HEK293 (cell line): ENCODE data around the gene CNKSR3.

ENCODE experiments used
- CTCF ChIA-PET: fragments of 350-600 bp; formaldehyde crosslinking; extraction: SDS; loops from one replicate; lab custom pipeline; 2021; ENCODE audit warnings: antibody characterized with exemption; lab: Yijun Ruan, JAX
- POLR2A ChIA-PET: fragments of 300-600 bp; formaldehyde crosslinking; extraction: SDS; loops from one replicate; lab custom pipeline; 2020; ENCODE audit warnings: antibody characterized with exemption, inconsistent platforms; lab: Yijun Ruan, JAX
- H3K27ac ChIP-seq: fragments of 200-500 bp; sonication (Bioruptor generic); 2 replicates; pipeline ENCODE4 v1.5.1; 2014; ENCODE audit warnings: low read depth, low read length, control low read depth, inconsistent platforms; ENCODE audit errors: extremely low read depth
- H3K36me3 ChIP-seq, 2 experiments: fragments of 200-500 bp in 1 of 2; sonication (Bioruptor generic) in 1 of 2; 1 replicate in 1 of 2; 2 replicates in 1 of 2; pipeline ENCODE4 v1.5.1; 2014 to 2017; ENCODE audit warnings: inconsistent platforms in 2 of 2, low read length in 2 of 2; ENCODE audit not compliant: control insufficient read depth in 2 of 2, insufficient read depth in 1 of 2
- H3K4me1 ChIP-seq: fragments of 200-500 bp; sonication (Bioruptor generic); 2 replicates; pipeline ENCODE4 v1.5.1; 2014; ENCODE audit warnings: mild to moderate bottlenecking, low read length, inconsistent platforms; ENCODE audit not compliant: control insufficient read depth, insufficient read depth
- H3K4me3 ChIP-seq: 2 replicates; pipeline ENCODE4 v1.5.1; 2011; ENCODE audit warnings: low read depth, mild to moderate bottlenecking, control low read depth, low read length, moderate library complexity
- H3K9me3 ChIP-seq: fragments of 200-500 bp; sonication (Bioruptor generic); 2 replicates; pipeline ENCODE4 v1.5.1; 2014; ENCODE audit warnings: low read depth, low read length, inconsistent platforms; ENCODE audit not compliant: control insufficient read depth, insufficient read depth
- GFI1B ChIP-seq: fragments of 450-650 bp; formaldehyde crosslinking; IDR thresholded peaks from 2 replicates; pipeline ENCODE4 v1.5.1; 2016; ENCODE audit warnings: missing biosample characterization, missing genetic modification characterization
- GLIS2 ChIP-seq: fragments of 450-650 bp; formaldehyde crosslinking; IDR thresholded peaks from 2 replicates; pipeline ENCODE4 v1.5.1; 2016; ENCODE audit warnings: missing biosample characterization, missing genetic modification characterization
- KLF16 ChIP-seq: fragments of 450-650 bp; formaldehyde crosslinking; IDR thresholded peaks from 2 replicates; pipeline ENCODE4 v1.5.1; 2017; ENCODE audit warnings: missing biosample characterization, missing genetic modification characterization
- KLF17 ChIP-seq: fragments of 450-650 bp; formaldehyde crosslinking; IDR thresholded peaks from 2 replicates; pipeline ENCODE4 v1.5.1; 2016; ENCODE audit warnings: missing biosample characterization, missing genetic modification characterization
- KLF9 ChIP-seq: fragments of 450-650 bp; formaldehyde crosslinking; IDR thresholded peaks from 2 replicates; pipeline ENCODE4 v1.5.1; 2016; ENCODE audit warnings: missing biosample characterization, missing genetic modification characterization, low read depth
- MZF1 ChIP-seq: fragments of 450-650 bp; formaldehyde crosslinking; IDR thresholded peaks from 2 replicates; pipeline ENCODE4 v1.5.1; 2017; ENCODE audit warnings: missing biosample characterization, missing genetic modification characterization, borderline replicate concordance
- PRDM1 ChIP-seq: fragments of 450-650 bp; formaldehyde crosslinking; IDR thresholded peaks from 2 replicates; pipeline ENCODE4; 2016; ENCODE audit warnings: missing biosample characterization, missing genetic modification characterization
- TCF7L2 ChIP-seq: IDR thresholded peaks from 2 replicates; pipeline ENCODE4 v1.6.1; 2011; ENCODE audit warnings: low read depth, mild to moderate bottlenecking, inconsistent platforms, low read length, moderate library complexity, borderline replicate concordance
- ZBTB1 ChIP-seq: fragments of 450-650 bp; formaldehyde crosslinking; IDR thresholded peaks from 2 replicates; pipeline ENCODE4 v1.5.1; 2016; ENCODE audit warnings: missing biosample characterization, missing genetic modification characterization
- ZBTB21 ChIP-seq: fragments of 450-650 bp; formaldehyde crosslinking; IDR thresholded peaks from 2 replicates; pipeline ENCODE4 v1.5.1; 2017; ENCODE audit warnings: missing biosample characterization, missing genetic modification characterization
- ZNF132 ChIP-seq: fragments of 450-650 bp; formaldehyde crosslinking; IDR thresholded peaks from 2 replicates; pipeline ENCODE4 v1.5.1; 2017; ENCODE audit warnings: missing biosample characterization, missing genetic modification characterization, borderline replicate concordance
- ZNF146 ChIP-seq: fragments of 450-650 bp; formaldehyde crosslinking; IDR thresholded peaks from 2 replicates; pipeline ENCODE4 v1.5.1; 2016; ENCODE audit warnings: missing biosample characterization, missing genetic modification characterization
- ZNF366 ChIP-seq: fragments of 450-650 bp; formaldehyde crosslinking; conservative IDR thresholded peaks from 2 replicates; pipeline ENCODE4 v1.5.1; 2016; ENCODE audit warnings: missing biosample characterization, missing genetic modification characterization
- ZNF398 ChIP-seq: fragments of 450-650 bp; formaldehyde crosslinking; IDR thresholded peaks from 2 replicates; pipeline ENCODE4 v1.5.1; 2017; ENCODE audit warnings: missing biosample characterization, missing genetic modification characterization
- ZNF416 ChIP-seq: fragments of 450-650 bp; formaldehyde crosslinking; IDR thresholded peaks from 2 replicates; pipeline ENCODE4 v1.5.1; 2016; ENCODE audit warnings: missing biosample characterization, missing genetic modification characterization
- ZNF555 ChIP-seq: fragments of 450-650 bp; formaldehyde crosslinking; conservative IDR thresholded peaks from 2 replicates; pipeline ENCODE4 v1.5.1; 2017; ENCODE audit warnings: missing biosample characterization, mild to moderate bottlenecking, missing genetic modification characterization, inconsistent platforms
- ZNF560 ChIP-seq: fragments of 450-650 bp; formaldehyde crosslinking; IDR thresholded peaks from 2 replicates; pipeline ENCODE4 v1.5.1; 2017; ENCODE audit warnings: missing biosample characterization, missing genetic modification characterization, borderline replicate concordance
- ZNF623 ChIP-seq: fragments of 450-650 bp; formaldehyde crosslinking; IDR thresholded peaks from 2 replicates; pipeline ENCODE4 v1.5.1; 2016; ENCODE audit warnings: missing biosample characterization, missing genetic modification characterization
- ZNF624 ChIP-seq: fragments of 450-650 bp; formaldehyde crosslinking; IDR thresholded peaks from 2 replicates; pipeline ENCODE4 v1.5.1; 2017; ENCODE audit warnings: missing biosample characterization, missing genetic modification characterization
- ZNF791 ChIP-seq: fragments of 450-650 bp; formaldehyde crosslinking; IDR thresholded peaks from 2 replicates; pipeline ENCODE4 v1.5.1; 2016; ENCODE audit warnings: missing biosample characterization, missing genetic modification characterization
- TF ChIP-seq, protein P1 (sequence below): fragments of 450-650 bp; formaldehyde crosslinking; IDR thresholded peaks from 2 replicates; pipeline ENCODE4 v1.5.1; 2017; ENCODE audit warnings: missing biosample characterization, missing genetic modification characterization
- TF ChIP-seq, protein P2 (sequence below): fragments of 450-650 bp; formaldehyde crosslinking; IDR thresholded peaks from 2 replicates; pipeline ENCODE4 v1.5.1; 2016; ENCODE audit warnings: missing biosample characterization, missing genetic modification characterization
- TF ChIP-seq, protein P3 (sequence below): fragments of 450-650 bp; formaldehyde crosslinking; IDR thresholded peaks from 2 replicates; pipeline ENCODE4 v1.5.1; 2016; ENCODE audit warnings: missing biosample characterization, missing genetic modification characterization

The CNKSR3 gene

GRCh38 chr6:154384191-154384590, 126.3 kb downstream of the CNKSR3 start (continued):
- no peak for TF ChIP-seq ZNF146 (tag by site-specific recombination)
- TF ChIP-seq ZBTB1 = no peak
- no peak for TF ChIP-seq KLF16 (tag by site-specific recombination)
- TF ChIP-seq ZNF132 = no peak

DNA sequence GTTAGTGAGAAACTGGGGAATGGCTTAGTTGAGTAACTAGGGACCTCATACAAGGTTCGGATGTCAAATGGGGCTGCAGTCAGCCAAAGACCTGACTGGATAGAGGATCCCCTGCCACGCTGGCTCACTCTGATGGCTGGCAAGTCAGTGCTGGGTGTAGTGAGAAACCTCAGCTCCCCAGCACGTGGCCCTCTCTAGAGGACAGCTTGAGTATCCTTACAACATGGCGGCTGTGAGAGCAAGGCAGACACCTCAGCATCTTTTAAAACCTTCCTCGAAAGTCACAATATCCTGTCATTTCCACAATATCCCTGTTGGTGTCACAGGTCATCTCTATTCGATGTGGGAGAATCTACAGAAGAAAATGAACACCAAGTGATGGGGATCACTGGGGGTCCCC, 127.2 kb downstream of the CNKSR3 start:
- Histone ChIP-seq H3K9me3 (no peaks in the 10 kb centered on the region), H3K4me3 (no peak overlapping the region), H3K27ac (no peak overlapping the region), H3K4me1 (peaks cover 5% of the 10 kb centered on the region; the same call in 1 of the 2 replicates), H3K36me3 (no peaks in the 10 kb centered on the region)
- CTCF ChIA-PET = interaction anchor here (0.6 to 1.6 kb wide), 3 partner anchors 9 to 292 kb away, joined by 3 to 5 read pairs (median 3); no protein-coding TSS in a partner anchor
- POLR2A ChIA-PET = no interaction called here
- TF ChIP-seq ZNF791 (tag by site-specific recombination) (no peak), ZNF416 (tag by site-specific recombination) (no peak), PRDM1 (no peak), MZF1 (tag by site-specific recombination) (no peak), ZNF555 (tag by site-specific recombination) (no peak), ZNF366 (tag by site-specific recombination) (no peak), ZNF623 (tag by site-specific recombination) (no peak), TCF7L2 (no peak), GLIS2 (tag by site-specific recombination) (no peak), ZNF560 (tag by site-specific recombination) (no peak), GFI1B (tag by site-specific recombination) (no peak), ZBTB21 (no peak), ZNF132 (no peak), ZNF398 (tag by site-specific recombination) (no peak), KLF17 (tag by site-specific recombination) (no peak), ZNF624 (no peak), KLF9 (tag by site-specific recombination) (no peak)
- TF ChIP-seq, protein P1, sequence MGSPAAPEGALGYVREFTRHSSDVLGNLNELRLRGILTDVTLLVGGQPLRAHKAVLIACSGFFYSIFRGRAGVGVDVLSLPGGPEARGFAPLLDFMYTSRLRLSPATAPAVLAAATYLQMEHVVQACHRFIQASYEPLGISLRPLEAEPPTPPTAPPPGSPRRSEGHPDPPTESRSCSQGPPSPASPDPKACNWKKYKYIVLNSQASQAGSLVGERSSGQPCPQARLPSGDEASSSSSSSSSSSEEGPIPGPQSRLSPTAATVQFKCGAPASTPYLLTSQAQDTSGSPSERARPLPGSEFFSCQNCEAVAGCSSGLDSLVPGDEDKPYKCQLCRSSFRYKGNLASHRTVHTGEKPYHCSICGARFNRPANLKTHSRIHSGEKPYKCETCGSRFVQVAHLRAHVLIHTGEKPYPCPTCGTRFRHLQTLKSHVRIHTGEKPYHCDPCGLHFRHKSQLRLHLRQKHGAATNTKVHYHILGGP = no peak
- TF ChIP-seq, protein P2, sequence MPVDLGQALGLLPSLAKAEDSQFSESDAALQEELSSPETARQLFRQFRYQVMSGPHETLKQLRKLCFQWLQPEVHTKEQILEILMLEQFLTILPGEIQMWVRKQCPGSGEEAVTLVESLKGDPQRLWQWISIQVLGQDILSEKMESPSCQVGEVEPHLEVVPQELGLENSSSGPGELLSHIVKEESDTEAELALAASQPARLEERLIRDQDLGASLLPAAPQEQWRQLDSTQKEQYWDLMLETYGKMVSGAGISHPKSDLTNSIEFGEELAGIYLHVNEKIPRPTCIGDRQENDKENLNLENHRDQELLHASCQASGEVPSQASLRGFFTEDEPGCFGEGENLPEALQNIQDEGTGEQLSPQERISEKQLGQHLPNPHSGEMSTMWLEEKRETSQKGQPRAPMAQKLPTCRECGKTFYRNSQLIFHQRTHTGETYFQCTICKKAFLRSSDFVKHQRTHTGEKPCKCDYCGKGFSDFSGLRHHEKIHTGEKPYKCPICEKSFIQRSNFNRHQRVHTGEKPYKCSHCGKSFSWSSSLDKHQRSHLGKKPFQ = no peak
- TF ChIP-seq, protein P3, sequence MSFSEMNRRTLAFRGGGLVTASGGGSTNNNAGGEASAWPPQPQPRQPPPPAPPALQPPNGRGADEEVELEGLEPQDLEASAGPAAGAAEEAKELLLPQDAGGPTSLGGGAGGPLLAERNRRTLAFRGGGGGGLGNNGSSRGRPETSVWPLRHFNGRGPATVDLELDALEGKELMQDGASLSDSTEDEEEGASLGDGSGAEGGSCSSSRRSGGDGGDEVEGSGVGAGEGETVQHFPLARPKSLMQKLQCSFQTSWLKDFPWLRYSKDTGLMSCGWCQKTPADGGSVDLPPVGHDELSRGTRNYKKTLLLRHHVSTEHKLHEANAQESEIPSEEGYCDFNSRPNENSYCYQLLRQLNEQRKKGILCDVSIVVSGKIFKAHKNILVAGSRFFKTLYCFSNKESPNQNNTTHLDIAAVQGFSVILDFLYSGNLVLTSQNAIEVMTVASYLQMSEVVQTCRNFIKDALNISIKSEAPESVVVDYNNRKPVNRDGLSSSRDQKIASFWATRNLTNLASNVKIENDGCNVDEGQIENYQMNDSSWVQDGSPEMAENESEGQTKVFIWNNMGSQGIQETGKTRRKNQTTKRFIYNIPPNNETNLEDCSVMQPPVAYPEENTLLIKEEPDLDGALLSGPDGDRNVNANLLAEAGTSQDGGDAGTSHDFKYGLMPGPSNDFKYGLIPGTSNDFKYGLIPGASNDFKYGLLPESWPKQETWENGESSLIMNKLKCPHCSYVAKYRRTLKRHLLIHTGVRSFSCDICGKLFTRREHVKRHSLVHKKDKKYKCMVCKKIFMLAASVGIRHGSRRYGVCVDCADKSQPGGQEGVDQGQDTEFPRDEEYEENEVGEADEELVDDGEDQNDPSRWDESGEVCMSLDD = no peak
